Stimulated activated CD8-positive, alpha-beta memory T cell treated with anti-CD3 and anti-CD28 coated beads, Interleukin-15, amount 100 ng/mL, for 24 hours (primary cell): ENCODE measurements around the gene DNMT1.
"Not testable (repeated sequence)": the region's sequence is repeated elsewhere in the genome, so short reads cannot be mapped to it uniquely, and the experiment has no call there.

Experiments used
- DNase-seq: peaks from one replicate; pipeline ENCODE4 v3.0.0-alpha.2; 2020; ENCODE audit warnings: low read depth

Gene DNMT1

GRCh38 chr19:10220695-10221094, 25.9 kb upstream of the DNMT1 start:
- DNase-seq: no peak

GRCh38 chr19:10219678-10220077, 24.9 kb upstream of the DNMT1 start:
- DNase-seq: no peak

GRCh38 chr19:10217085-10217484, 22.3 kb upstream of the DNMT1 start:
- no peak for DNase-seq

GRCh38 chr19:10214784-10215183, 20.0 kb upstream of the DNMT1 start:
- DNase-seq: no peak

- DNase-seq: no peak
Observed at GRCh38 chr19:10211691-10212090, 16.9 kb upstream of the DNMT1 start.

GRCh38 chr19:10211061-10211460, 16.3 kb upstream of the DNMT1 start:
- no peak for DNase-seq

- no peak for DNase-seq
Observed at GRCh38 chr19:10209315-10209714, 14.6 kb upstream of the DNMT1 start.

GRCh38 chr19:10207026-10207425, 12.3 kb upstream of the DNMT1 start:
- no peak for DNase-seq

- no peak for DNase-seq
Observed at GRCh38 chr19:10206226-10206885, 11.6 kb upstream of the DNMT1 start.

- no peak for DNase-seq
Observed at GRCh38 chr19:10205636-10206035, 10.9 kb upstream of the DNMT1 start.

- no peak for DNase-seq
Observed at GRCh38 chr19:10203686-10204085, 8.9 kb upstream of the DNMT1 start.

- no peak for DNase-seq
Observed at GRCh38 chr19:10201176-10201575, 6.4 kb upstream of the DNMT1 start.

- DNase-seq: not testable (repeated sequence)
Observed at GRCh38 chr19:10200101-10200500, 5.3 kb upstream of the DNMT1 start.

GRCh38 chr19:10198889-10199644, 4.3 kb upstream of the DNMT1 start:
- not testable (repeated sequence) for DNase-seq

GRCh38 chr19:10195199-10195519, 406 bp upstream of the DNMT1 start:
- DNase-seq: no peak

GRCh38 chr19:10193790-10194499, 808 bp downstream of the DNMT1 start:
- DNase-seq: no peak

GRCh38 chr19:10192922-10193321, 1.8 kb downstream of the DNMT1 start:
- DNase-seq: no peak

GRCh38 chr19:10191347-10191746, 3.4 kb downstream of the DNMT1 start:
- no peak for DNase-seq

GRCh38 chr19:10190026-10190425, 4.7 kb downstream of the DNMT1 start:
- no peak for DNase-seq

- DNase-seq: no peak
Observed at GRCh38 chr19:10189616-10190015, 5.1 kb downstream of the DNMT1 start.

- DNase-seq: no peak
Observed at GRCh38 chr19:10187315-10187714, 7.4 kb downstream of the DNMT1 start.

GRCh38 chr19:10184636-10185035, 10.1 kb downstream of the DNMT1 start:
- no peak for DNase-seq

GRCh38 chr19:10183926-10184325, 10.8 kb downstream of the DNMT1 start:
- DNase-seq: no peak
